Smooth muscle cell (in vitro differentiated cells): ENCODE measurements around the gene ATRIP. TPM values are rescaled to one million over a fixed set of nuclear protein-coding genes. Genes with fewer than 3 reads are reported as not detected.

Experiments
- DNase-seq: peaks from one replicate; lab custom pipeline; 2025; ENCODE audit not compliant: unreplicated experiment; lab: John Stamatoyannopoulos, UW
- H2AFZ ChIP-seq: fragments of 200-600 bp; sonication (generic); 2 replicates; pipeline ENCODE4 v1.6.0; 2016; ENCODE audit warnings: antibody characterized with exemption, low read depth, mild to moderate bottlenecking
- H3F3A ChIP-seq: fragments of 200-600 bp; sonication (generic); 2 replicates; pipeline ENCODE4 v1.6.0; 2017; ENCODE audit warnings: antibody characterized with exemption, low read depth
- H3K27ac ChIP-seq: fragments of 200-600 bp; sonication (generic); 2 replicates; pipeline ENCODE4 v1.5.1; 2016; ENCODE audit warnings: low read depth, mild to moderate bottlenecking
- H3K27me3 ChIP-seq: fragments of 200-600 bp; sonication (generic); 2 replicates; pipeline ENCODE4 v1.6.1; 2016; ENCODE audit warnings: low read depth, mild to moderate bottlenecking
- H3K36me3 ChIP-seq: fragments of 200-600 bp; sonication (generic); 2 replicates; pipeline ENCODE4 v1.5.1; 2016; ENCODE audit warnings: low read depth
- H3K4me1 ChIP-seq: fragments of 200-600 bp; sonication (generic); 2 replicates; pipeline ENCODE4 v1.5.1; 2016; ENCODE audit warnings: low read depth
- H3K4me2 ChIP-seq: fragments of 200-600 bp; sonication (generic); 2 replicates; pipeline ENCODE4 v1.6.0; 2016; ENCODE audit warnings: mild to moderate bottlenecking
- H3K4me3 ChIP-seq: fragments of 200-600 bp; sonication (generic); 2 replicates; pipeline ENCODE4 v1.5.1; 2016; ENCODE audit warnings: mild to moderate bottlenecking
- H3K79me2 ChIP-seq: fragments of 200-600 bp; sonication (generic); 2 replicates; pipeline ENCODE4 v1.6.0; 2016; ENCODE audit warnings: low read depth, mild to moderate bottlenecking
- H3K9ac ChIP-seq: fragments of 200-600 bp; sonication (generic); 2 replicates; pipeline ENCODE4 v1.6.0; 2016; ENCODE audit warnings: low read depth
- H3K9me3 ChIP-seq: fragments of 200-600 bp; sonication (generic); replicated peaks from 2 replicates; pipeline ENCODE4 v1.5.1; 2016; ENCODE audit warnings: low read depth
- H4K20me1 ChIP-seq: fragments of 200-600 bp; sonication (generic); 2 replicates; pipeline ENCODE4 v1.6.0; 2016; ENCODE audit warnings: low read depth
- CTCF ChIP-seq: fragments of 200-600 bp; sonication (generic); IDR thresholded peaks from 2 replicates; pipeline ENCODE4 v1.5.1; 2017; ENCODE audit warnings: borderline replicate concordance, mild to moderate bottlenecking, antibody characterized with exemption; ENCODE audit not compliant: insufficient read depth, poor library complexity, severe bottlenecking
- WGBS: methylation state at CpG from one replicate; pipeline ENCODE4 v1.1.7; 2016; ENCODE audit warnings: low lambda C conversion rate; 5-methylcytosine and 5-hydroxymethylcytosine counted together
- polyA plus RNA-seq: library from polyadenylated mRNA; unstranded; fragments of >200 nt; fragmentation: Nextera tagmentation; extraction: Ambion mirVana; gene quantifications from 2 replicates; pipeline ENCODE4 v1.2.1, GENCODE V29; 2016
- total RNA-seq: library from RNA; depleted of rRNA; stranded (reverse); fragments of >200 nt; gene quantifications from 2 replicates; pipeline ENCODE4 v1.2.3, GENCODE V29; 2014

ATRIP gene
- total RNA-seq (4.0 and 5.5 TPM in 2 replicates), polyA plus RNA-seq (5.7 and 7.3 TPM in 2 replicates)

DNA sequence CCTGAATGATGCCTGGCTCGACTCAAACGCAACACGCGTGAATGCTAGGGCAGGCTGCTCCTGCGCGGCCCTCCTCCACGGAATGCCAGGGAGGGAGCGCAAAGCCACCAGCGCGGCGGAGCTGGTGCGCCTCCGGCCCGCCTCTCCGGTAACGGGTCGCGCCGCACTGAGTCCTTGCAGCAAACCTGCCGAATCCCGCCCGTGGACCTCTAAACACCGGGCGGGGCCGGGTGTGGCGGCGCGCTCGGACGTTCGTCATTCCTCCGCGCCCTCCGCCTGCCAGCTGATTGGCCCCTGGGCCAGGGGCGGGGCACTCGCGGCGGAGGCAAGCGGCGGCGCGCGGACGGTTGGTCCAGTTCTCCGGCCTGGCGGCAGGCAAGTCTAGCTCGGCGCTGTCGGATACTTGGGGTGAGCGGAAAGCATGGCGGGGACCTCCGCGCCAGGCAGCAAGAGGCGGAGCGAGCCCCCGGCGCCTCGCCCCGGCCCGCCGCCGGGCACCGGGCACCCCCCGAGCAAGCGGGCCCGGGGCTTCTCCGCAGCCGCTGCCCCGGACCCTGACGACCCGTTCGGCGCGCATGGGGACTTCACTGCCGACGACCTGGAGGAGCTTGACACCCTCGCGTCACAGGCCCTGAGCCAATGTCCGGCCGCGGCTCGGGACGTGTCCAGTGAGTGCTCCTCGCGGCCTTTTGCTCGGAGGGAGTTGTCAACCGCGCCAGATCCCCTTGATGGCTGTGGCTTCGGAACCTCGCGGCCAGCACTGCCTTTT lies at the start of gene ATRIP:
Gene ATRIP (plus strand): TSS at position 313 of the 769 bp plus-strand sequence. CDS start 109 bp downstream, at position 422.
- no peak for TF ChIP-seq CTCF

DNA sequence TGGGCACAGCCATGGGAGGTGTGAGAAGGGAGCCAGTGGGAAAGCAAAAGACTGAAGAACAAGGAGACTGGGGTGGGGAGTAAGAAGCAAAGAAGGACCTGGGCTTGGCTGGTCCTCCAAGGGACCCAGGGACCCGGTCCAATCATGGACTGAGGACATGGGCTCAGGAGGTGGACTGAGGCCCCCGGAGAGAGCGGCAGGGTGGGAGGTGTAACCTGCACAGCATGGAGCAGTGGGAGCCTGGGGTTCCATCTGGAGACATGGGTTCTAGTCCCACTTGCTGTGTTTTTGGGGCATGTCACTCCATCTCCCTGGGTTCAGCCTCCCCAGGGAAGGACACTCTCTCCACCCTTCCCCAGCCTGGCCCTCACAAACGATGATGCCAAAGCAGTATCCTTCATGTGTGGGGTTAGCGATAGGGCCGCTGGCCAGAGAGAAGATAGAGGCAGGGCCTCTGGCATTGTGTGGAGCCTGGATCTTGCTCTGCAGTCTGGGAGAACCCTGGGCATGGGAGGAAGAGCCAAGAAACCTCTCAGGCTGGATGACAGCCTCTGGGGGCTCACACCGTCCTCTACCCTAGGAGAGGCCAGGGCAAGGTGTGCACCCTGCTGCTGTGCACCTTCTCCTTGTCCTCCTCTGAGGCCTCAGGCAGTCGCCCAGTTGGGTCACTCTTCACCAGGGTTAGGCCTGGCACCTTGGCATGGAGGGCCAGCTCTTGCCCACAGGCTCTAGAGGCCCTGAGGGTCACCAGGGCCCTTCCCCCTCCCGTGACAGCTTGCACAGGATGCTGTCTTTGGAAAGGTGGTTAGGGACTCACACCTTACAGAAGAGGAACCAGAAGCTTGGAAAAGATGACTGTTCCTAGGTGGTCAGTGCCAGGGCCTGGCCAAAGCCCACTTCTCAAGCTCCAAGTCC lies 48.5 kb upstream of the ATRIP start:
- no peak overlapping the region for H3K4me2 ChIP-seq

More for the DNA sequence above, at the start of gene ATRIP:
- peaks cover 21% of the 10 kb centered on the region for H3K79me2 ChIP-seq
- peak within 1 kb of the TSS; percentile 66 for H3K9ac ChIP-seq
- no peaks in the 10 kb centered on the region for H3K9me3 ChIP-seq
- DNase-seq = peak; percentile 72
- H3K27me3 ChIP-seq = no peaks in the 10 kb centered on the region
- peaks cover 11% of the 10 kb centered on the region for H4K20me1 ChIP-seq
- H3F3A ChIP-seq = peaks cover 14% of the 10 kb centered on the region
- peak within 1 kb of the TSS; percentile 76 for H3K4me3 ChIP-seq
- peak within 1 kb of the TSS; percentile 91 for H3K4me2 ChIP-seq
- H2AFZ ChIP-seq = peak within 1 kb of the TSS; percentile 50
- 1% methylated on average over 87 of the region's 91 CpGs for WGBS
- H3K4me1 ChIP-seq = peaks cover 12% of the 10 kb centered on the region
- no peaks in the 10 kb centered on the region for H3K36me3 ChIP-seq
- peak within 1 kb of the TSS; percentile 69 for H3K27ac ChIP-seq

GRCh38 chr3:48398701-48399386 lies 47.7 kb upstream of the ATRIP start:
- no peak for DNase-seq
- Histone ChIP-seq H3K4me3 (no peak overlapping the region), H3K9me3 (no peaks in the 10 kb centered on the region), H3K79me2 (no peaks in the 10 kb centered on the region), H3K36me3 (no peaks in the 10 kb centered on the region), H2AFZ (no peak overlapping the region), H3K4me1 (no peaks in the 10 kb centered on the region), H3K27me3 (no peaks in the 10 kb centered on the region), H3K27ac (no peak overlapping the region), H3F3A (no peaks in the 10 kb centered on the region), H3K9ac (no peak overlapping the region), H3K4me2 (no peak overlapping the region), H4K20me1 (no peaks in the 10 kb centered on the region)
- no peak for TF ChIP-seq CTCF
- WGBS = 78% methylated on average over 11 of the region's 11 CpGs

More for the DNA sequence above, 48.5 kb upstream of the ATRIP start:
- Histone ChIP-seq H3K79me2 (no peaks in the 10 kb centered on the region), H3K9me3 (no peaks in the 10 kb centered on the region), H3K9ac (no peak overlapping the region), H2AFZ (no peak overlapping the region), H3K4me1 (no peaks in the 10 kb centered on the region), H3K27ac (no peak overlapping the region), H4K20me1 (no peaks in the 10 kb centered on the region), H3K27me3 (no peaks in the 10 kb centered on the region), H3K4me3 (no peak overlapping the region), H3K36me3 (no peaks in the 10 kb centered on the region), H3F3A (no peaks in the 10 kb centered on the region)
- no peak for DNase-seq
- no peak for TF ChIP-seq CTCF
- WGBS = 90% methylated on average over 9 of the region's 9 CpGs
